ENCODE measurements around the gene B3GNT2.

DNA sequence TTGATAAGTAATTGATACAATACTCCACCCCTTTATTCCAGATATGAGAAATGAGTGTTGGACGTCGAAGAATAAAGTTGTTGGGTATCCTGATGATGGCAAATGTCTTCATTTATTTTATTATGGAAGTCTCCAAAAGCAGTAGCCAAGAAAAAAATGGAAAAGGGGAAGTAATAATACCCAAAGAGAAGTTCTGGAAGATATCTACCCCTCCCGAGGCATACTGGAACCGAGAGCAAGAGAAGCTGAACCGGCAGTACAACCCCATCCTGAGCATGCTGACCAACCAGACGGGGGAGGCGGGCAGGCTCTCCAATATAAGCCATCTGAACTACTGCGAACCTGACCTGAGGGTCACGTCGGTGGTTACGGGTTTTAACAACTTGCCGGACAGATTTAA lies 26.3 kb downstream of the B3GNT2 start:
- TF ChIP-seq, protein P1, sequence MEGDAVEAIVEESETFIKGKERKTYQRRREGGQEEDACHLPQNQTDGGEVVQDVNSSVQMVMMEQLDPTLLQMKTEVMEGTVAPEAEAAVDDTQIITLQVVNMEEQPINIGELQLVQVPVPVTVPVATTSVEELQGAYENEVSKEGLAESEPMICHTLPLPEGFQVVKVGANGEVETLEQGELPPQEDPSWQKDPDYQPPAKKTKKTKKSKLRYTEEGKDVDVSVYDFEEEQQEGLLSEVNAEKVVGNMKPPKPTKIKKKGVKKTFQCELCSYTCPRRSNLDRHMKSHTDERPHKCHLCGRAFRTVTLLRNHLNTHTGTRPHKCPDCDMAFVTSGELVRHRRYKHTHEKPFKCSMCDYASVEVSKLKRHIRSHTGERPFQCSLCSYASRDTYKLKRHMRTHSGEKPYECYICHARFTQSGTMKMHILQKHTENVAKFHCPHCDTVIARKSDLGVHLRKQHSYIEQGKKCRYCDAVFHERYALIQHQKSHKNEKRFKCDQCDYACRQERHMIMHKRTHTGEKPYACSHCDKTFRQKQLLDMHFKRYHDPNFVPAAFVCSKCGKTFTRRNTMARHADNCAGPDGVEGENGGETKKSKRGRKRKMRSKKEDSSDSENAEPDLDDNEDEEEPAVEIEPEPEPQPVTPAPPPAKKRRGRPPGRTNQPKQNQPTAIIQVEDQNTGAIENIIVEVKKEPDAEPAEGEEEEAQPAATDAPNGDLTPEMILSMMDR (IDR thresholded peaks at IDR 0.05): no peak
- no peak for TF ChIP-seq EZH2 (IDR thresholded peaks at IDR 0.05; ENCODE audit: borderline replicate concordance, insufficient read depth, low read depth, low read length, poor library complexity, severe bottlenecking)

Data from B cell (primary cell).